Neuronal stem cell (in vitro differentiated cells): ENCODE data around the gene FAM107A.

ENCODE experiments used
- DNase-seq: peaks from one replicate; pipeline ENCODE4 v3.0.0-alpha.2; 2013; ENCODE audit warnings: low spot score
- H2AFZ ChIP-seq: one replicate; pipeline ENCODE4 v1.6.1; 2013; ENCODE audit warnings: mild to moderate bottlenecking, low read length, inconsistent platforms
- H2AK5ac ChIP-seq: 2 replicates; pipeline ENCODE4 v1.6.1; 2013; ENCODE audit warnings: low read depth, mild to moderate bottlenecking, inconsistent platforms, low read length, moderate library complexity, mixed read lengths
- H2BK120ac ChIP-seq: 2 replicates; pipeline ENCODE4 v1.6.1; 2013; ENCODE audit warnings: low read depth, mild to moderate bottlenecking, inconsistent platforms, low read length, moderate library complexity, mixed read lengths
- H2BK12ac ChIP-seq: one replicate; pipeline ENCODE4 v1.6.1; 2013; ENCODE audit warnings: low read length, inconsistent platforms
- H2BK15ac ChIP-seq: 2 replicates; pipeline ENCODE4 v1.6.1; 2013; ENCODE audit warnings: mild to moderate bottlenecking, low read length, inconsistent platforms, mixed read lengths
- H2BK5ac ChIP-seq: one replicate; pipeline ENCODE4 v1.6.1; 2013; ENCODE audit warnings: inconsistent platforms, mild to moderate bottlenecking, low read length, moderate library complexity
- H3K14ac ChIP-seq: one replicate; pipeline ENCODE4 v1.6.1; 2013; ENCODE audit warnings: low read length, inconsistent platforms
- H3K18ac ChIP-seq: 2 replicates; pipeline ENCODE4 v1.6.1; 2013; ENCODE audit warnings: low read length, inconsistent platforms
- H3K23ac ChIP-seq: 2 replicates; pipeline ENCODE4 v1.6.1; 2013; ENCODE audit warnings: low read depth, mild to moderate bottlenecking, mixed read lengths, low read length, inconsistent platforms; ENCODE audit not compliant: poor library complexity
- H3K27ac ChIP-seq: replicated peaks from 3 replicates; pipeline ENCODE4 v1.5.1; 2013; ENCODE audit warnings: low read length, inconsistent platforms
- H3K27me3 ChIP-seq, 3 experiments: 2 replicates each; pipeline ENCODE4 v1.6.1; 2013; ENCODE audit warnings: low read length in 3 of 3, mild to moderate bottlenecking in 2 of 3, inconsistent platforms in 1 of 3, low read depth in 1 of 3, mixed read lengths in 1 of 3, moderate library complexity in 1 of 3; ENCODE audit not compliant: control insufficient read depth in 3 of 3, insufficient read depth in 3 of 3
- H3K36me3 ChIP-seq, 2 donors: replicated peaks in 1 of 2; 2 replicates each; pipeline ENCODE4 v1.6.1; 2013; ENCODE audit warnings: low read length in 2 of 2; ENCODE audit not compliant: control insufficient read depth in 2 of 2, insufficient read depth in 2 of 2
- H3K4ac ChIP-seq: 2 replicates; pipeline ENCODE4 v1.6.1; 2013; ENCODE audit warnings: inconsistent platforms, mild to moderate bottlenecking, low read length, moderate library complexity
- H3K4me1 ChIP-seq, 2 donors: 1 replicate in 1 of 2; 2 replicates in 1 of 2; pipeline ENCODE4 v1.6.1; 2013; ENCODE audit warnings: low read length in 2 of 2, low read depth in 1 of 2; ENCODE audit not compliant: control insufficient read depth in 2 of 2, insufficient read depth in 1 of 2
- H3K4me2 ChIP-seq: one replicate; pipeline ENCODE4 v1.6.1; 2013; ENCODE audit warnings: mild to moderate bottlenecking, low read length, inconsistent platforms; ENCODE audit not compliant: insufficient read depth, poor library complexity, severe bottlenecking
- H3K4me3 ChIP-seq, 2 donors: 2 replicates each; pipeline ENCODE4 v1.5.1; 2013; ENCODE audit warnings: low read length in 2 of 2, mild to moderate bottlenecking in 2 of 2, inconsistent platforms in 1 of 2, moderate library complexity in 1 of 2
- H3K79me1 ChIP-seq: one replicate; pipeline ENCODE4 v1.6.1; 2013; ENCODE audit warnings: low read depth, mild to moderate bottlenecking, inconsistent platforms, low read length, moderate library complexity
- H3K9ac ChIP-seq: one replicate; pipeline ENCODE4 v1.6.1; 2013; ENCODE audit warnings: mild to moderate bottlenecking, low read depth, low read length, inconsistent platforms; ENCODE audit not compliant: poor library complexity
- H3K9me3 ChIP-seq, 2 donors: replicated peaks in 1 of 2; 2 replicates each; pipeline versions ENCODE3 to v1.6.1; 2013; ENCODE audit warnings: low read length in 2 of 2, mild to moderate bottlenecking in 2 of 2, inconsistent platforms in 1 of 2, low read depth in 1 of 2, mixed read lengths in 1 of 2, moderate library complexity in 1 of 2; ENCODE audit not compliant: control insufficient read depth in 2 of 2, insufficient read depth in 1 of 2
- H4K8ac ChIP-seq: one replicate; pipeline ENCODE4 v1.6.1; 2013; ENCODE audit warnings: low read depth, mild to moderate bottlenecking, inconsistent platforms, low read length, moderate library complexity
- H4K91ac ChIP-seq: one replicate; pipeline ENCODE4 v1.6.1; 2013; ENCODE audit warnings: low read length, low read depth, mild to moderate bottlenecking, inconsistent platforms; ENCODE audit not compliant: poor library complexity
- WGBS, 2 donors: extraction: QIAGEN DNeasy Blood & Tissue Kit; methylation state at CpG; one replicate each; pipeline ENCODE4 v1.1.7; 2013; ENCODE audit warnings: missing lambda C conversion rate in 2 of 2, mixed read lengths in 1 of 2; ENCODE audit not compliant: insufficient read length in 2 of 2, insufficient replicate concordance in 1 of 2; ENCODE audit errors: extremely low coverage in 2 of 2; 5-methylcytosine and 5-hydroxymethylcytosine counted together

Gene FAM107A

DNA sequence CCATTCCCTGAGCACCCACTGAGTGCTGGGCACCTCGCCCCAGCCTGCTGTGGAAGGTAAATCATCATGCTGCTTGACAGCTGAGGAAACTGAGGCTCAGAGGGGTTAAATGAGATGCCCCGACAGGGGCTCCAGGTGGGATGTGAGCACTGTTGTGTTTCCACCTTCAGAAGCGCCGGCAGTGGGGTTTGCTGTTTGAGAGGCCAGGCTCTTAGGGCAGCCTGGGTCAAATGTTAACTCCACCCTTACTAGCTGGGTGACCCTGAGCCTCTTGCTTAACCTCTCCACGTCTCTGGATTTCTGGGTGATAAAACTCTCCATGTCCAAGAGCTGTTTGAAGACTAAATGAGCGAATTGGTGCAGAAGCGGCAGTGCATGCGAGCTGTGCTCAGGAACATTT is 46.3 kb upstream of the FAM107A start:
- no peak overlapping the region for H4K91ac ChIP-seq
- no peak overlapping the region for H3K14ac ChIP-seq
- H3K4ac ChIP-seq, result no peak overlapping the region
- H2BK120ac ChIP-seq, result no peak overlapping the region
- no peak overlapping the region for H2BK5ac ChIP-seq
- H3K9me3 ChIP-seq, result peaks cover 0 to 2% of the 10 kb centered on the region in 2 donors
- H3K4me2 ChIP-seq, result no peak overlapping the region
- no peak overlapping the region for H3K27ac ChIP-seq
- H3K23ac ChIP-seq, result no peak overlapping the region
- H2BK15ac ChIP-seq, result peak overlapping the region; percentile 62
- no peaks in the 10 kb centered on the region for H3K79me1 ChIP-seq
- peak overlapping the region; percentile 70 for H3K18ac ChIP-seq
- no peaks in the 10 kb centered on the region for H3K36me3 ChIP-seq
- peak overlapping the region; percentile 59 for H2AK5ac ChIP-seq
- H4K8ac ChIP-seq, result no peak overlapping the region
- no CpG with 5 or more reads among the region's 8 CpGs for WGBS, 2 donors
- H3K4me1 ChIP-seq, result peaks cover 25 to 39% of the 10 kb centered on the region in 2 donors
- H2BK12ac ChIP-seq, result no peak overlapping the region
- no peak for DNase-seq
- H3K27me3 ChIP-seq, result no peaks in the 10 kb centered on the region
- H2AFZ ChIP-seq, result no peak overlapping the region
- no peak overlapping the region for H3K4me3 ChIP-seq
- H3K9ac ChIP-seq, result peak overlapping the region; percentile 17

DNA sequence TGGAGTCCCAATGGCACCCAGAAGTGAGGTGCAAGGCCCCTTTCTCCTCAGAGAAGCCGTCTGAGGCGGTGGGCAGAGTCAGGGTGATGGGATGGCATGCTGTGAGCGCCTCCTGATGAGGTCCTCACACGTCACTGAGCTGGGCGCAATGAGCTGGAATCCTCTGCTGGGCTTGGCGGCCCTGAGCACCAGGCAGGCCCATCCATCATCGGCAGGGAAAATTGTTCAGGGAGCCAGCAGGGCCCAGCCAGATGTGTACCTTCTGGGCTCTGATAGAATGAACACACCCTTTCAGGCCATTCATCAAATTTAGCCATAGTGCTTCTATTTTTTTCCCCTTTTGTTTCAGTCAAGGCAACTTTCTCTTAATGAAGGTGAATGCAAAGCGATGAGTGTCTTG is 45.7 kb upstream of the FAM107A start:
- Histone ChIP-seq H3K23ac (no peak overlapping the region), H3K9ac (no peak overlapping the region), H2BK15ac (peak overlapping the region; percentile 31), H3K9me3 (peaks cover 0 to 2% of the 10 kb centered on the region in 2 donors), H3K79me1 (no peaks in the 10 kb centered on the region), H4K91ac (no peak overlapping the region), H3K18ac (peak overlapping the region; percentile 39), H2BK12ac (peak overlapping the region; percentile 78), H2AK5ac (peak overlapping the region; percentile 91), H3K27me3 (no peaks in the 10 kb centered on the region), H3K14ac (peak overlapping the region; percentile 42), H3K4me3 (no peak overlapping the region), H2BK120ac (no peak overlapping the region), H2BK5ac (no peak overlapping the region), H4K8ac (no peak overlapping the region), H3K4me2 (no peak overlapping the region), H3K4ac (no peak overlapping the region), H3K36me3 (no peaks in the 10 kb centered on the region), H3K4me1 (peaks cover 24 to 39% of the 10 kb centered on the region in 2 donors), H2AFZ (no peak overlapping the region), H3K27ac (no peak overlapping the region)
- no peak for DNase-seq
- whole genome bisulfite sequencing, 2 donors, result no CpG with 5 or more reads among the region's 8 CpGs

DNA sequence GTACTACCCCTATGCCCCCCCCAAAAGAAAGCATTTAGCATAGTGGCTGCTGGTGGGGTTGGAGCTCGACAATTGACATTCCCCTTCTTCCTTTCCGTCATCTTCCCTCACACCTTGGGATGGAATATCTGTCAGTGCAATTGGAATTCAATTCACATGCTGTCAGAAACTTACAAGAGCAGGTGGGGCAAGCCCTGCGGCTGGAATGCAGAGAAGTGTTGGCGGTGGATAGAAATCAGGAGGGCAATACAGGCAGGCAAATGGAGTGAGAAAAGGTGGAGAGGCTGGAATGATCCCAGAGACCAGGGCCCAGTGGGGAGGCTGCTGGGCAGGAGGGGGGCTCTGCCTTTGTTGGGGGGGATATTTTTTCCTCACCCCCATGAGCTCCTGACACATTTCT is 45.2 kb upstream of the FAM107A start:
- Histone ChIP-seq H3K4me1 (peaks cover 25 to 37% of the 10 kb centered on the region in 2 donors), H2BK5ac (no peak overlapping the region), H2AFZ (no peak overlapping the region), H3K27ac (no peak overlapping the region), H4K91ac (no peak overlapping the region), H3K4me3 (no peak overlapping the region), H3K4me2 (no peak overlapping the region), H2BK15ac (no peak overlapping the region), H2AK5ac (peak overlapping the region; percentile 91), H3K4ac (no peak overlapping the region), H3K18ac (no peak overlapping the region), H4K8ac (no peak overlapping the region), H2BK12ac (no peak overlapping the region), H3K9ac (no peak overlapping the region), H3K14ac (no peak overlapping the region), H3K36me3 (no peaks in the 10 kb centered on the region), H2BK120ac (no peak overlapping the region), H3K9me3 (peaks cover 0 to 2% of the 10 kb centered on the region in 2 donors), H3K79me1 (no peaks in the 10 kb centered on the region), H3K23ac (no peak overlapping the region), H3K27me3 (no peaks in the 10 kb centered on the region)
- no peak for DNase-seq
- no CpG with 5 or more reads among the region's 4 CpGs for WGBS, 2 donors

DNA sequence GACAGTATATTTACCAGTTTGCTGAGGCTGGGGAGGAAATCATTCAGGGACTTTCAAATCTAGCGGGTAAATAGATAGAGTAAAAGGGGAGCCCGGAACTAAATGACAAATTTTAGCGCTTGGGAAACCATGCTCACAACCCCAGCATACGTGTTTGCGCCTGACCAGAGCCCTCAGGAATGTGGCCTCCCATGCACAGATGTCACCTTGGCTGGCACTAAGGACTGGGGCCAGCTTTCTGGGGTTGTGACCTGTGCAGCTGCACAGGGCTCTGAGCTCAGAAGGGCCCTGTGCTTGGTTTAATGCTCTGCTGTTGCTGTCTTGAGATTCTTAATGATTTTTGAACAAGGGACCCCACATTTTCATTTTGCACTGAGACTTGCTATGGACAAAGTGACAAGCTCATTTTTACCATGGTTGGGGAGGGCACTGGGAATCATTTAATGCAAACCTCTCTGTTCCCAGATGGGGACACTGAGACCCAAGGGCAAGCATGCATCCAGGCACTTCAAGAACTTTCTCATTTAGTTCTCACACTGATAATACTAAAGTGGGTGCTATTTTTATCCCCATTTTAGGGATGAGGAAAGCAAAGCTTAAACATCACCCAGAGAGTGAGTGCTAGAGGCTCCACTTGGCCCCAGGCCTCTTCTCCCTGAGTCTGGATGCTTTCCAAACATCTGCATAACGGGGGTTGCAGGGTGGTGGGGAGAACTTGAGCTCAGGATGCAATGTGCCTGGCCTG is 44.1 kb upstream of the FAM107A start:
- Histone ChIP-seq H3K4me2 (no peak overlapping the region), H3K27me3 (no peaks in the 10 kb centered on the region), H2AFZ (no peak overlapping the region), H3K14ac (no peak overlapping the region), H3K9ac (no peak overlapping the region), H2BK12ac (no peak overlapping the region), H3K4me3 (no peak overlapping the region), H4K8ac (no peak overlapping the region), H2BK5ac (no peak overlapping the region), H4K91ac (no peak overlapping the region), H3K4me1 (peaks cover 22 to 27% of the 10 kb centered on the region in 2 donors), H3K18ac (peak overlapping the region; percentile 11), H3K4ac (no peak overlapping the region), H3K79me1 (no peaks in the 10 kb centered on the region), H2AK5ac (peak overlapping the region; percentile 9), H3K27ac (no peak overlapping the region), H2BK15ac (peak overlapping the region; percentile 60), H3K9me3 (peaks cover 0 to 2% of the 10 kb centered on the region in 2 donors), H2BK120ac (no peak overlapping the region), H3K23ac (no peak overlapping the region), H3K36me3 (no peaks in the 10 kb centered on the region)
- no CpG with 5 or more reads among the region's 6 CpGs for WGBS, 2 donors
- no peak for DNase-seq
